HG03045 (cell line): ENCODE data around the gene PSMD13.

ENCODE experiments used
- ATAC-seq: cut with Tn5 transposase; IDR thresholded peaks from one replicate; pipeline ENCODE4 v1.9.1; 2021; ENCODE audit warnings: mild to moderate bottlenecking, moderate library complexity; ENCODE audit not compliant: unreplicated experiment

PSMD13 gene

GRCh38 chr11:297586-298405, 61.0 kb downstream of the PSMD13 start:
- ATAC-seq, result no peak

- ATAC-seq, result no peak
Observed at GRCh38 chr11:298406-299065, 61.8 kb downstream of the PSMD13 start.

GRCh38 chr11:299081-299891, 62.5 kb downstream of the PSMD13 start, which contains the start of gene IFITM5:
TSS of gene IFITM5 (minus strand) at chr11:299526. CDS start at chr11:299490, 36 bp downstream.
- ATAC-seq, result no peak

GRCh38 chr11:299951-300735, 63.4 kb downstream of the PSMD13 start:
- ATAC-seq, result no peak
